Uterus (tissue), 2 donors: ENCODE measurements around the gene KCTD1.

ENCODE experiments used
- CTCF ChIP-seq, 4 experiments: fragments of 200-600 bp in 2 of 4; fragments of 450-650 bp in 2 of 4; sonication (generic) in 2 of 4; IDR thresholded peaks; one replicate each; pipeline ENCODE4 v1.5.1; 2016 to 2019; ENCODE audit warnings: antibody characterized with exemption in 4 of 4, mild to moderate bottlenecking in 2 of 4, moderate library complexity in 1 of 4
- POLR2A ChIP-seq, 2 donors: fragments of 450-650 bp; IDR thresholded peaks; one replicate each; pipeline ENCODE4 v1.6.1; 2016; ENCODE audit warnings: antibody characterized with exemption in 2 of 2, mild to moderate bottlenecking in 1 of 2, moderate library complexity in 1 of 2

GRCh38 chr18:26479681-26480079 is 68.7 kb downstream of the KCTD1 start:
- TF ChIP-seq POLR2A (IDR thresholded peaks at IDR 0.05) (no peak), CTCF (IDR thresholded peaks at IDR 0.05) (no peak)
